ENCODE results near the gene SLC38A6. TPM values are rescaled to one million over a fixed set of nuclear protein-coding genes. Genes with fewer than 3 reads are reported as not detected.
"Not testable (repeated sequence)": the region's sequence is repeated elsewhere in the genome, so short reads cannot be mapped to it uniquely, and the experiment has no call there.

SLC38A6 gene
- total and polyA plus RNA-seq, 5 experiments from 2014 or later = 3.6 to 15.7 (median 7.8) TPM

DNA sequence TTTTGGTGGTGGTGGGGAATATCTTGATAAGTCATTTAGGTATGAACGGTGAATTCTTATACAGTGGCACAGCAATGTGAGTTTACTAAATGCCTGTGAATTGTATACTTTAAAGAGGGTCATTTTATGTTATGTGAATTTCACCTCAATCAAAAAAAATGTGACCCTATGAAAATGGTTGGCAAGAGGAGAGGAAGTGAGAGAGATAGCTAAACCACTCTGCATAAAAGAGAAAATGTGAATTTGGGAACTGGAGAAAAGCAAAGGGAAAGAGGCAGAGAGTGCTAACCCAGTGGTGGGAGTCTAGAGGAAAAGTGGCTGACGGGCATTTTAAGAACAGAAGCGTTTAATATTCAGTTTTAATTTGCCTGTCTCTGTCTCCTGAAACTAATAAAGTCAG is 93.8 kb downstream of the SLC38A6 start:
- POLR2A ChIA-PET = no interaction called here
- H3K4me3 Mint-ChIP-seq = no peak overlapping the region

GRCh38 chr14:61076556-61076955 is 95.5 kb downstream of the SLC38A6 start:
- H3K9me3 Mint-ChIP-seq = no peaks in the 10 kb centered on the region
- no peak overlapping the region for H3K27ac Mint-ChIP-seq
- POLR2A ChIA-PET = no interaction called here
- no peak for ATAC-seq
- peaks cover 5 to 24% (median 14%) of the 10 kb centered on the region in 3 donors for H3K36me3 Mint-ChIP-seq
- no peak overlapping the region for H3K4me3 Mint-ChIP-seq
- H3K4me1 Mint-ChIP-seq = no peaks in the 10 kb centered on the region
- DNase-seq = no peak
- no peaks in the 10 kb centered on the region for H3K27me3 Mint-ChIP-seq

More for the DNA sequence above, 93.8 kb downstream of the SLC38A6 start:
- Mint-ChIP-seq H3K36me3 (peaks cover 6 to 26% (median 17%) of the 10 kb centered on the region in 3 donors), H3K27ac (no peak overlapping the region), H3K9me3 (peaks cover 0 to 6% (median 2%) of the 10 kb centered on the region in 9 donors), H3K27me3 (no peaks in the 10 kb centered on the region), H3K4me1 (no peaks in the 10 kb centered on the region)
- ATAC-seq (no peak), DNase-seq (no peak)

GRCh38 chr14:61077437-61077836 is 96.4 kb downstream of the SLC38A6 start:
- Mint-ChIP-seq H3K27ac (no peak overlapping the region), H3K4me1 (no peaks in the 10 kb centered on the region), H3K9me3 (no peaks in the 10 kb centered on the region), H3K4me3 (no peak overlapping the region), H3K27me3 (peaks cover 0 to 2% (median 0%) of the 10 kb centered on the region in 5 donors), H3K36me3 (peaks cover 5 to 28% (median 13%) of the 10 kb centered on the region in 3 donors)
- DNase-seq = no peak
- POLR2A ChIA-PET = no interaction called here
- no peak for ATAC-seq

DNA sequence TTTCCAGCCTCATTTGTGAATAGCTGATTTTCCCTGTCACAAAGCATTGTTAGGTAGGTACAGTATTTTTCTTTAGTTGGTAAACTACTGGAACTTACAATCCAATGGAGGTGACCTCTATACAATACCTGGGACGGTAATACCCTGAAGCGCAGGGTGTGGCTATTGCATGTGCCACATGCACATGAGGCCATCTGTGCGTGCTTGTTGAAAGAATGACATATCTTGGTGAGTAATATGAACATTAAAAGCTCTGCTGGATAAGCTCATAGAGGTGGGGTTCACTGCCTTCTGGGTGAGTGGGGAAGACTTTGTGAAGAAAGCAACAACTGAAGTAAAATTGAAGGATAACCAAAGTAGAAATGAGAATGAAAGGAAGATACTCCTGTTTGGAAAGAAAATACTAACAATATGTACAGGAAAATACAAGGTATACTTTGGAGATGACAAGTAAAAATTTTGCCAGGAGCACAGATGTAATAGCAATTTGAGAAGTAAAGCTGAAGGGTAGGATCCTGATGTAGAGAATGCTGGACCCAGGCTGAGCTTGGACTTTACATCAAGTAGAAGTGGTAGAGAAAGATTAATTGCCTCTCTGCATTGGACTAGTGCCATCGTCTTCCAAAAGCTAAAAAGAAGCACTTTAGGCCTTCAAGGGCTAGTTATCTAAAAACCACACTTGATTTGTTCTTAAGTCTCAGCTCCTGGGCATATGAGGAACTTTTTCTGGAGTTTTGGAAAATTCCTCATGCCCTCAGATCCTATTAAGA is 97.1 kb downstream of the SLC38A6 start:
- no peak for DNase-seq
- Mint-ChIP-seq H3K9me3 (no peaks in the 10 kb centered on the region), H3K27me3 (peaks cover 0 to 2% (median 0%) of the 10 kb centered on the region in 5 donors), H3K27ac (no peak overlapping the region), H3K4me3 (no peak overlapping the region), H3K36me3 (peaks cover 5 to 24% (median 10%) of the 10 kb centered on the region in 3 donors), H3K4me1 (no peaks in the 10 kb centered on the region)
- no peak for ATAC-seq
- POLR2A ChIA-PET = no interaction called here

DNA sequence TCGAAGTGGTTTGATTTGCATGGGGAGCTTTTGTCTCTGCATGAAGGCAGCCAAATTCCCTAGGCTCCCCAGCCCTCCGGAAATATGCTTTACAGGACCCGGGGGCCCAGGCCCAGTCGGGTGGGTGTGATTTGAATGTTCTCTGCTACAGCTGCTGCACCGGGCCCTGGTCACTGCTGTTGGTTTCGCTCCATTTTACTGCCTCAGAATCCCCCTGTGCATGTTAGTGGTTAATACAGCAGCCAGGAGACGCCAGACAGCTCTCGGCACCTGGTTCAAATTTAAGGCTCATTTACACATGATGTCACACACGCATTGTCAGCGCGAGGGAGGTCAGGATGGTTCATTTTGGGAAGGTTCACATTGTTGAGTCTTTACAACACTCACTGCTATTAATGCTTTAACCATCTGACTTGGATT is 99.6 kb downstream of the SLC38A6 start:
- ATAC-seq (no peak), DNase-seq (no peak)
- peaks cover 17 to 40% (median 22%) of the 10 kb centered on the region in 3 donors for H3K36me3 Mint-ChIP-seq
- no peak overlapping the region for H3K4me3 Mint-ChIP-seq
- H3K4me1 Mint-ChIP-seq = no peaks in the 10 kb centered on the region
- H3K27me3 Mint-ChIP-seq = peaks cover 0 to 2% (median 0%) of the 10 kb centered on the region in 5 donors
- peaks cover 0 to 4% (median 2%) of the 10 kb centered on the region in 9 donors for H3K9me3 Mint-ChIP-seq
- no peak overlapping the region for H3K27ac Mint-ChIP-seq
- POLR2A ChIA-PET = no interaction called here

- POLR2A ChIA-PET = no interaction called here
- Mint-ChIP-seq H3K9me3 (peaks cover 0 to 11% (median 5%) of the 10 kb centered on the region in 9 donors), H3K36me3 (peaks cover 10 to 31% (median 22%) of the 10 kb centered on the region in 3 donors), H3K4me3 (no peak overlapping the region), H3K27ac (no peak overlapping the region), H3K27me3 (no peaks in the 10 kb centered on the region), H3K4me1 (no peaks in the 10 kb centered on the region)
- DNase-seq (no peak), ATAC-seq (no peak)
Measured at GRCh38 chr14:61088081-61088480, 107.0 kb downstream of the SLC38A6 start.

DNA sequence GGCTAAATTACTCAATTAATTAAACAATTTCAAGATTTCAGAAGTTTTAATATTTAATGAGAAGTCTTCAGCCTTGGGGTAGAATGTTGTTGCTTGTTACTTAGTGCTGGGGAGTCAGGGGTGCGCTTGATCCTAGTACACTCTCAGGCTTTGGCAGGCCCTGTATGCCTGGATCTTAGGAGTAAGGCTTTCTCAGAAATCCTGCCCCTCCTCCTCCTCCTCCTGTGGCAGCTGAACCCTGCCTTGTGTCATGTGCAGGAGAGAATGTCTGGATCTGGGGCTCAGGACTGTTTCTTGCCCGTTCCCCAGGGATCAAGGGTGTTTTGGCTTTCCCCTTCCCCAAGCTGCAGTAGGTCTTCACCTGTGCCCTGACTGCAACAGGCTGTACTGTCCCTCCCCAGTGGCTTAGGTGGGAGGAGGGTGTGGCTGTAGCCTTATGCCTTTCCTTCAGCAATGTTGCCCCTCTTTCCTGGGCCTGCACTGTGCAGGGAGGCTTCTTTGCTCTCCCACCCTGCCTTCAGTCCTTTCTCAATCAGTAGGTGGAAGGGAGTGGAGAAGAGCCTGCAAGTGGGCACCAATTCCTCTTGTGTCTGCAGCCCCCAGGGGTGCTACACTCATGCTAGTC is 108.2 kb downstream of the SLC38A6 start:
- Mint-ChIP-seq H3K4me1 (no peaks in the 10 kb centered on the region), H3K27ac (no peak overlapping the region), H3K9me3 (peaks cover 0 to 11% (median 4%) of the 10 kb centered on the region in 9 donors), H3K27me3 (no peaks in the 10 kb centered on the region), H3K36me3 (peaks cover 6 to 26% (median 20%) of the 10 kb centered on the region in 3 donors), H3K4me3 (no peak overlapping the region)
- no peak for ATAC-seq
- no peak for DNase-seq
- POLR2A ChIA-PET = no interaction called here

- DNase-seq = no peak
- Mint-ChIP-seq H3K27me3 (no peaks in the 10 kb centered on the region), H3K4me3 (no peak overlapping the region), H3K9me3 (peaks cover 0 to 14% (median 5%) of the 10 kb centered on the region in 9 donors), H3K27ac (no peak overlapping the region), H3K36me3 (peaks cover 6 to 14% (median 14%) of the 10 kb centered on the region in 3 donors), H3K4me1 (no peaks in the 10 kb centered on the region)
- no peak for ATAC-seq
- POLR2A ChIA-PET = no interaction called here
Measured at GRCh38 chr14:61090432-61091216, 109.6 kb downstream of the SLC38A6 start.

DNA sequence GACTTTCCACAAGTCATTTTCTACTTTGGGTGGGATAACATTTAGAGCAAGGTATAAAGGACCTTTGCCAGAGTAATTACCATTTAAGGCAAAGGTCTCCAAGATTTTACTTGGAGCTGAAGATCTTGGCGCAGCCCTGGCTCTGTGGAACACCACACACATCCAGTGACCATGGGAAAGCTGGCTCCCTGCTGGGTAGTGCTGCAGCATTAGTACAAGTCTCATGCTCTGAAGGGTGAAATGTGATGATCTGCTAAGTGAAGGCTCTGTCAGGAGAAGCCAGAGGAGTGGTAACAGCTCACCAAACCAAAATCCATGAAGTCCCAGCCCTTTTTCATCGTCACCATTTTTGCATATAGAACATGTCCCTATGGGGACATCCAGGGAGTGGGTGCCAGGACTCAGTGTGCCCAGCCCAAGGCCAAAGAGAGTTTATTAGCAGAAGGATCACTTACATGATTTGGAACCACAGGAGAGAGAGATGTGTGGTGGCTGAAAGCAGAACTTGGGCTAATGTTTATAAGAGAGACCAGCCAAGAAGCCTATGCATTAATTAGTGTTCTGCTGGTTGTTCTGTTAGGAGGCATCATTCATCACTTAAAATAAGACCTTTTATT is 110.7 kb downstream of the SLC38A6 start:
- POLR2A ChIA-PET = no interaction called here
- no peak overlapping the region for H3K4me3 Mint-ChIP-seq
- peaks cover 0 to 15% (median 4%) of the 10 kb centered on the region in 9 donors for H3K9me3 Mint-ChIP-seq
- ATAC-seq = no peak
- no peak overlapping the region for H3K27ac Mint-ChIP-seq
- H3K36me3 Mint-ChIP-seq = peaks cover 11 to 21% (median 11%) of the 10 kb centered on the region in 3 donors
- H3K4me1 Mint-ChIP-seq = no peaks in the 10 kb centered on the region
- H3K27me3 Mint-ChIP-seq = no peaks in the 10 kb centered on the region
- no peak for DNase-seq

DNA sequence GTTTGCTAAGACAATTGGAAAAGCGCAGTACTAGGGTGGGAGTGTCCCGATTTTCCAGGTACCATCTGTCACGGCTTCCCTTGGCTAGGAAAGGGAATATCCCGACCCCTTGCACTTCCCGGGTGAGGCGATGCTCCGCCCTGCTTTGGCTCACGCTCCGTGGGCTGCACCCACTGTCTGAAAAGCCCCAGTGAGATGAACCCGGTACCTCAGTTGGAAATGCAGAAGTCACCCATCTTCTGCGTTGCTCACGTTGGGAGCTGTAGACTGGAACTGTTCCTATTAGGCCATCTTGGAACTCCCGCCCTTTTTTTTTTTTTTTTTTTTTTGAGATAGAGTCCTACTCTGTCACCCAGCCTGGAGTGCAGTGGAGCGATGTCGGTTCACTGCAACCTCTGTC is 117.1 kb downstream of the SLC38A6 start:
- H3K27ac Mint-ChIP-seq, DNase-seq, ATAC-seq, H3K4me3 Mint-ChIP-seq, H3K27me3 Mint-ChIP-seq, H3K4me1 Mint-ChIP-seq, POLR2A ChIA-PET: not testable (repeated sequence)
- peaks cover 10 to 38% (median 18%) of the 10 kb centered on the region in 3 donors for H3K36me3 Mint-ChIP-seq
- H3K9me3 Mint-ChIP-seq = peaks cover 0 to 24% (median 4%) of the 10 kb centered on the region in 9 donors

- Mint-ChIP-seq H3K27ac (no peak overlapping the region), H3K27me3 (peaks cover 0 to 3% (median 0%) of the 10 kb centered on the region in 5 donors), H3K4me3 (no peak overlapping the region), H3K4me1 (peaks cover 0 to 5% (median 0%) of the 10 kb centered on the region in 4 donors), H3K9me3 (peaks cover 0 to 24% (median 4%) of the 10 kb centered on the region in 9 donors), H3K36me3 (peaks cover 10 to 38% (median 18%) of the 10 kb centered on the region in 3 donors)
- no peak for ATAC-seq
- POLR2A ChIA-PET = no interaction called here
- DNase-seq = no peak
Measured at GRCh38 chr14:61098721-61099120, 117.7 kb downstream of the SLC38A6 start.

DNA sequence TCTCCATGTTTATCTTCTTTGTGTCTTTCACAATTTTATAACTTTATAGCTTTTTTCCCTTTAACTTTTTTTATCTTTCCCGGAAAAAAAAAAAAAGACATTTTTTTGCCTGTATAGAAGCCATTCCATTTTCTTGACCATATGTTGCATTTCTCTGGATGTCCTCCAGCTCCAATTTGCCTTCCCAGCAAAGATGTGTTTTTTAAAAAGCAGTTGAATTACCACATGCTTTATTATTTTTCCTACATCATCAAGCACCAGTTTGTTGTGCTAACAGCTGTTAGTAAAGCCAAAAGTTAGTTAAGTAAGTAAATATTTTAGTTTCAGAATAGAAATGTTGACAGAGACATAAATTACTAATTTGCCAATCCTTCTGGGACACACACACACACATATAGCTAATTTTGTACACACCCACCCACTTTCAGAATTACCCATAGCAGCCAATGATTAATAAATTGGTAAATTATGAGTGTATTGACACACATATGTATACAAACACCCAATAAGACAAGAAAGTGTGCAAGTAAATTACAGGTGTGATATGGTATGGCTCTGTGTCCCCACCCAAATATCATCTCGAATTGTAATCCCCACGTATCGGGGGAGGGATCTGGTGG is 118.3 kb downstream of the SLC38A6 start:
- POLR2A ChIA-PET = no interaction called here

More for the DNA sequence above, 118.3 kb downstream of the SLC38A6 start:
- ATAC-seq = no peak
- H3K4me3 Mint-ChIP-seq = no peak overlapping the region
- peaks cover 13 to 37% (median 18%) of the 10 kb centered on the region in 3 donors for H3K36me3 Mint-ChIP-seq
- H3K9me3 Mint-ChIP-seq = peaks cover 0 to 24% (median 4%) of the 10 kb centered on the region in 9 donors
- H3K4me1 Mint-ChIP-seq = peaks cover 0 to 5% (median 0%) of the 10 kb centered on the region in 4 donors
- no peak overlapping the region for H3K27ac Mint-ChIP-seq
- no peak for DNase-seq
- peaks cover 0 to 3% (median 0%) of the 10 kb centered on the region in 5 donors for H3K27me3 Mint-ChIP-seq

All from naive thymus-derived CD8-positive, alpha-beta T cell (primary cell).